T-cell (primary cell): ENCODE results near the gene ZCCHC14. TPM values are rescaled to one million over a fixed set of nuclear protein-coding genes. Genes with fewer than 3 reads are reported as not detected.

Experiments used
- ATAC-seq, 4 experiments: fragments of 200-7000 bp in 3 of 4; fragments of 150-1000 bp in 1 of 4; cut with Tn5 transposase; replicated peaks in 1 of 4; 1 replicate in 3 of 4; 2 replicates in 1 of 4; pipeline ENCODE4 v1.10.0; 2021; ENCODE audit warnings: moderate library complexity in 3 of 4, mild to moderate bottlenecking in 2 of 4, moderate number of reproducible peaks in 1 of 4
- CTCF ChIA-PET, 2 donors: fragments of 300-600 bp; sonication (Branson Sonifier 250); formaldehyde crosslinking; loops; one replicate each; lab custom pipeline; 2022; ENCODE audit warnings: antibody characterized with exemption in 2 of 2; lab: Charles Lee
- POLR2A ChIA-PET, 2 donors: fragments of 300-600 bp; sonication (Branson Sonifier 250); formaldehyde crosslinking; loops; one replicate each; lab custom pipeline; 2022; ENCODE audit warnings: antibody characterized with exemption in 2 of 2; lab: Charles Lee
- DNase-seq, 35 experiments: peaks; one replicate each; pipeline versions ENCODE4 v3.0.0 to v3.0.0-alpha.2; 2013 to 2023
- H3K27ac ChIP-seq: one replicate; pipeline ENCODE4 v1.5.1; 2013; ENCODE audit warnings: low read length
- H3K27me3 ChIP-seq, 2 experiments: replicated peaks in 1 of 2; 1 replicate in 1 of 2; 2 replicates in 1 of 2; pipeline versions ENCODE4 v1.6.1 to v1.7.0; 2013; ENCODE audit warnings: low read length in 1 of 2, mixed read lengths in 1 of 2; ENCODE audit not compliant: control insufficient read depth in 2 of 2, insufficient read depth in 2 of 2; ENCODE audit errors: extremely low read depth in 1 of 2
- H3K36me3 ChIP-seq, 2 donors: 1 replicate in 1 of 2; 2 replicates in 1 of 2; pipeline versions ENCODE4 v1.6.1 to v1.7.0; 2013; ENCODE audit warnings: low read length in 1 of 2; ENCODE audit not compliant: control insufficient read depth in 2 of 2, insufficient read depth in 1 of 2; ENCODE audit errors: extremely low read depth in 1 of 2
- H3K4me1 ChIP-seq, 2 experiments: 1 replicate in 1 of 2; 2 replicates in 1 of 2; pipeline versions ENCODE4 v1.6.1 to v1.7.0; 2013; ENCODE audit warnings: low read length in 2 of 2, mixed read lengths in 1 of 2; ENCODE audit not compliant: insufficient read depth in 2 of 2, control insufficient read depth in 1 of 2; ENCODE audit errors: extremely low read depth in 1 of 2
- H3K4me3 ChIP-seq, 2 donors: 1 replicate in 1 of 2; 2 replicates in 1 of 2; pipeline versions ENCODE4 v1.5.1 to v1.7.0; 2013; ENCODE audit warnings: mild to moderate bottlenecking in 2 of 2, low read length in 1 of 2, moderate library complexity in 1 of 2; ENCODE audit not compliant: control insufficient read depth in 1 of 2; ENCODE audit errors: extremely low read depth in 1 of 2
- H3K9me3 ChIP-seq: 2 replicates; pipeline ENCODE4 v1.7.0; 2013
- H3K27ac Mint-ChIP-seq, 2 donors: one replicate each; pipeline ENCODE4 v1.8.0; 2020 to 2021; ENCODE audit warnings: mild to moderate bottlenecking in 2 of 2, mixed read lengths in 2 of 2
- H3K27me3 Mint-ChIP-seq, 2 donors: one replicate each; pipeline ENCODE4 v1.8.0; 2021 to 2022; ENCODE audit warnings: mixed read lengths in 2 of 2
- H3K36me3 Mint-ChIP-seq: one replicate; pipeline ENCODE4 v1.8.0; 2021; ENCODE audit warnings: mixed read lengths
- H3K4me1 Mint-ChIP-seq, 3 donors: one replicate each; pipeline ENCODE4 v1.8.0; 2020 to 2022; ENCODE audit warnings: mixed read lengths in 3 of 3, mild to moderate bottlenecking in 1 of 3
- H3K4me3 Mint-ChIP-seq, 3 donors: one replicate each; pipeline ENCODE4 v1.8.0; 2020 to 2022; ENCODE audit warnings: mild to moderate bottlenecking in 3 of 3, mixed read lengths in 3 of 3, moderate library complexity in 3 of 3
- H3K9me3 Mint-ChIP-seq, 3 donors: one replicate each; pipeline ENCODE4 v1.8.0; 2020 to 2022; ENCODE audit warnings: mixed read lengths in 3 of 3
- WGBS: methylation state at CpG from one replicate; pipeline ENCODE4 v1.1.5; 2013; ENCODE audit warnings: missing lambda C conversion rate; ENCODE audit not compliant: insufficient coverage; 5-methylcytosine and 5-hydroxymethylcytosine counted together
- total RNA-seq, 35 experiments: library from RNA in 6 of 35; stranded (reverse) in 6 of 35; fragments of 120-200 nt in 1 of 35; gene quantifications; one replicate each; pipeline versions ENCODE4 v1.2.1 to v1.2.4 and lab custom pipeline; 2013 to 2026

Gene ZCCHC14
- total RNA-seq, 5 donors from 2014 or later (not counting 1 experiment from before 2014, with no cell fraction given) = 23.7 to 32.6 (median 27.3) TPM

GRCh38 chr16:87539113-87539512, 46.3 kb upstream of the ZCCHC14 start:
- Histone ChIP-seq H3K4me1 (peaks cover 0 to 7% of the 10 kb centered on the region in 2 experiments), H3K4me3 (no peak overlapping the region), H3K9me3 (no peaks in the 10 kb centered on the region), H3K36me3 (no peaks in the 10 kb centered on the region), H3K27ac (no peak overlapping the region), H3K27me3 (peaks cover 2 to 42% of the 10 kb centered on the region in 2 experiments)
- Mint-ChIP-seq H3K9me3 (no peaks in the 10 kb centered on the region), H3K4me1 (peaks cover 0 to 6% (median 5%) of the 10 kb centered on the region in 3 donors), H3K27ac (no peak overlapping the region), H3K36me3 (no peaks in the 10 kb centered on the region), H3K27me3 (peaks cover 31 to 39% of the 10 kb centered on the region in 2 donors), H3K4me3 (no peak overlapping the region)
- POLR2A ChIA-PET = no interaction called here
- CTCF ChIA-PET = no interaction called here
- ATAC-seq (no peak), DNase-seq (no peak)
- 85% methylated on average over 11 of the region's 11 CpGs for WGBS

GRCh38 chr16:87538594-87538993, 45.8 kb upstream of the ZCCHC14 start:
- Mint-ChIP-seq H3K36me3 (no peaks in the 10 kb centered on the region), H3K27me3 (peaks cover 31 to 39% of the 10 kb centered on the region in 2 donors), H3K9me3 (peaks cover 0 to under 1% (median 0%) of the 10 kb centered on the region in 3 donors), H3K27ac (no peak overlapping the region), H3K4me3 (no peak overlapping the region), H3K4me1 (peaks cover 0 to under 1% (median under 1%) of the 10 kb centered on the region in 3 donors)
- H3K27me3 ChIP-seq = peaks cover 2 to 41% of the 10 kb centered on the region in 2 experiments
- 63% methylated on average over 11 of the region's 11 CpGs for WGBS
- CTCF ChIA-PET = no interaction called here
- H3K27ac ChIP-seq = no peak overlapping the region
- POLR2A ChIA-PET = no interaction called here
- DNase-seq (no peak), ATAC-seq (no peak)
- no peak overlapping the region for H3K4me3 ChIP-seq
- no peaks in the 10 kb centered on the region for H3K36me3 ChIP-seq
- peaks cover 0 to 2% of the 10 kb centered on the region in 2 experiments for H3K4me1 ChIP-seq
- no peaks in the 10 kb centered on the region for H3K9me3 ChIP-seq

- Histone ChIP-seq H3K27ac (no peak overlapping the region), H3K27me3 (peaks cover 2 to 38% of the 10 kb centered on the region in 2 experiments), H3K4me1 (no peaks in the 10 kb centered on the region), H3K9me3 (no peaks in the 10 kb centered on the region), H3K36me3 (no peaks in the 10 kb centered on the region), H3K4me3 (no peak overlapping the region)
- Mint-ChIP-seq H3K27ac (no peak overlapping the region), H3K36me3 (peaks cover 1% of the 10 kb centered on the region), H3K4me1 (no peaks in the 10 kb centered on the region), H3K27me3 (peaks cover 31 to 40% of the 10 kb centered on the region in 2 donors), H3K9me3 (peaks cover 0 to 5% (median 2%) of the 10 kb centered on the region in 3 donors), H3K4me3 (no peak overlapping the region)
- ATAC-seq (no peak), DNase-seq (no peak)
- 30% methylated on average over 4 of the region's 4 CpGs for WGBS
- CTCF ChIA-PET = no interaction called here
- POLR2A ChIA-PET = no interaction called here
Observed at GRCh38 chr16:87538160-87538559, 45.3 kb upstream of the ZCCHC14 start.

GRCh38 chr16:87536795-87537142, 43.9 kb upstream of the ZCCHC14 start:
- ATAC-seq (no peak), DNase-seq (no peak)
- no peak overlapping the region for H3K4me3 Mint-ChIP-seq
- peaks cover 9% of the 10 kb centered on the region for H3K36me3 Mint-ChIP-seq
- no peaks in the 10 kb centered on the region for H3K4me1 Mint-ChIP-seq
- Histone ChIP-seq H3K9me3 (no peaks in the 10 kb centered on the region), H3K4me1 (no peaks in the 10 kb centered on the region), H3K36me3 (no peaks in the 10 kb centered on the region), H3K4me3 (no peak overlapping the region), H3K27ac (no peak overlapping the region), H3K27me3 (peaks cover 2 to 40% of the 10 kb centered on the region in 2 experiments)
- CTCF ChIA-PET = no interaction called here
- WGBS = no CpG with 5 or more reads among the region's 10 CpGs
- POLR2A ChIA-PET = no interaction called here
- peaks cover 6 to 13% (median 9%) of the 10 kb centered on the region in 3 donors for H3K9me3 Mint-ChIP-seq
- H3K27ac Mint-ChIP-seq = no peak overlapping the region
- H3K27me3 Mint-ChIP-seq = peaks cover 36 to 49% of the 10 kb centered on the region in 2 donors

GRCh38 chr16:87535855-87536794, 43.3 kb upstream of the ZCCHC14 start:
- peaks cover 38 to 50% of the 10 kb centered on the region in 2 donors for H3K27me3 Mint-ChIP-seq
- no peaks in the 10 kb centered on the region for H3K4me1 Mint-ChIP-seq
- CTCF ChIA-PET = no interaction called here

GRCh38 chr16:87535457-87535854, 42.6 kb upstream of the ZCCHC14 start:
- Mint-ChIP-seq H3K9me3 (peaks cover 11 to 13% (median 11%) of the 10 kb centered on the region in 3 donors), H3K27ac (no peak overlapping the region), H3K36me3 (peaks cover 9% of the 10 kb centered on the region), H3K4me3 (no peak overlapping the region), H3K27me3 (peaks cover 39 to 49% of the 10 kb centered on the region in 2 donors), H3K4me1 (no peaks in the 10 kb centered on the region)
- DNase-seq (no peak), ATAC-seq (no peak)
- no CpG with 5 or more reads among the region's 3 CpGs for WGBS
- H3K27ac ChIP-seq = no peak overlapping the region
- POLR2A ChIA-PET = no interaction called here
- H3K4me1 ChIP-seq = no peaks in the 10 kb centered on the region
- H3K9me3 ChIP-seq = no peaks in the 10 kb centered on the region
- peaks cover 2 to 37% of the 10 kb centered on the region in 2 experiments for H3K27me3 ChIP-seq
- no peaks in the 10 kb centered on the region for H3K36me3 ChIP-seq
- no peak overlapping the region for H3K4me3 ChIP-seq
- CTCF ChIA-PET = no interaction called here

More at GRCh38 chr16:87535855-87536794, 43.3 kb upstream of the ZCCHC14 start:
- Mint-ChIP-seq H3K9me3 (peaks cover 7 to 13% (median 9%) of the 10 kb centered on the region in 3 donors), H3K27ac (no peak overlapping the region), H3K4me3 (no peak overlapping the region), H3K36me3 (peaks cover 9% of the 10 kb centered on the region)
- Histone ChIP-seq H3K9me3 (no peaks in the 10 kb centered on the region), H3K27ac (no peak overlapping the region), H3K4me1 (no peaks in the 10 kb centered on the region), H3K27me3 (peaks cover 2 to 40% of the 10 kb centered on the region in 2 experiments), H3K4me3 (no peak overlapping the region), H3K36me3 (no peaks in the 10 kb centered on the region)
- DNase-seq = no peak
- 78% methylated on average over 6 of the region's 13 CpGs for whole genome bisulfite sequencing
- no peak for ATAC-seq
- POLR2A ChIA-PET = no interaction called here
